Coronary artery (tissue), 2 donors: ENCODE data around the gene SPATA3.

Experiments
- DNase-seq: peaks from one replicate; pipeline ENCODE4 v3.0.0-alpha.2; 2017; ENCODE audit warnings: low spot score
- H3K27ac ChIP-seq, 2 donors: fragments of 200-600 bp; sonication (generic); one replicate each; pipeline ENCODE4 v1.5.1; 2016 to 2019
- H3K4me3 ChIP-seq: fragments of 200-600 bp; sonication (generic); 2 replicates; pipeline ENCODE4 v1.5.1; 2016; ENCODE audit warnings: mild to moderate bottlenecking, moderate library complexity
- CTCF ChIP-seq: fragments of 200-600 bp; sonication (generic); IDR thresholded peaks from one replicate; pipeline ENCODE4 v1.5.1; 2019; ENCODE audit warnings: antibody characterized with exemption

The SPATA3 gene

GRCh38 chr2:230995821-230996220 lies at the start of gene SPATA3:
TSS of gene SPATA3 (plus strand) at chr2:230996121. CDS start at chr2:230996234, 113 bp downstream.
- DNase-seq = no peak
- H3K27ac ChIP-seq = no peak within 1 kb of the TSS
- TF ChIP-seq CTCF = no peak
- no peak within 1 kb of the TSS for H3K4me3 ChIP-seq

GRCh38 chr2:230946429-230947234 lies 49.3 kb upstream of the SPATA3 start:
- no peak for DNase-seq
- no peak overlapping the region for H3K27ac ChIP-seq
- no peak for TF ChIP-seq CTCF
- no peak overlapping the region for H3K4me3 ChIP-seq

- Histone ChIP-seq H3K27ac (no peak overlapping the region), H3K4me3 (no peak overlapping the region)
- no peak for DNase-seq
- TF ChIP-seq CTCF = no peak
Measured at GRCh38 chr2:230947235-230947576, 48.7 kb upstream of the SPATA3 start.

GRCh38 chr2:230947908-230948365 lies 48.0 kb upstream of the SPATA3 start:
- Histone ChIP-seq H3K4me3 (no peak overlapping the region), H3K27ac (no peak overlapping the region)
- no peak for DNase-seq
- no peak for TF ChIP-seq CTCF

GRCh38 chr2:230949966-230950873 lies 45.7 kb upstream of the SPATA3 start:
- TF ChIP-seq CTCF = no peak
- H3K27ac ChIP-seq = no peak overlapping the region
- no peak overlapping the region for H3K4me3 ChIP-seq
- no peak for DNase-seq

- TF ChIP-seq CTCF = no peak
Measured at GRCh38 chr2:230950874-230951339, 45.0 kb upstream of the SPATA3 start.

More at GRCh38 chr2:230950874-230951339, 45.0 kb upstream of the SPATA3 start:
- no peak overlapping the region for H3K4me3 ChIP-seq
- no peak overlapping the region for H3K27ac ChIP-seq
- DNase-seq = no peak
